ENCODE data around the gene ARHGEF28. TPM values are rescaled to one million over a fixed set of nuclear protein-coding genes. Genes with fewer than 3 reads are reported as not detected.

The ARHGEF28 gene
- total RNA-seq, 4 donors from 2014 or later = 16.9 to 29.7 (median 25.7) TPM

- WGBS, 2 donors (ENCODE audit: low coverage in 1 of 2) = 45 to 51% methylated on average over 5 of the region's 5 CpGs
- H3K36me3 ChIP-seq = no peaks in the 10 kb centered on the region
- ATAC-seq = no peak
These were observed 343.4 kb downstream of the ARHGEF28 start for GRCh38 chr5:73969195-73970036.

GRCh38 chr5:73971326-73971725 is 345.3 kb downstream of the ARHGEF28 start:
- Histone ChIP-seq H3K4me1 (no peaks in the 10 kb centered on the region), H3K4me3 (no peak overlapping the region), H3K9me3 (peaks cover 0 to 5% (median 0%) of the 10 kb centered on the region in 3 donors), H3K27ac (no peak overlapping the region), H3K27me3 (peaks cover 3% of the 10 kb centered on the region), H3K36me3 (no peaks in the 10 kb centered on the region)
- no peak for ATAC-seq
- TF ChIP-seq POLR2A (IDR thresholded peaks at IDR 0.05) (no peak), CTCF (IDR thresholded peaks at IDR 0.05) (no peak), POLR2AphosphoS5 (IDR thresholded peaks at IDR 0.05) (no peak), EP300 (IDR thresholded peaks at IDR 0.05) (no peak)
- 93% methylated on average over 4 of the region's 4 CpGs for WGBS, 2 donors (ENCODE audit: low coverage in 1 of 2)

More at GRCh38 chr5:73969195-73970036, 343.4 kb downstream of the ARHGEF28 start:
- TF ChIP-seq CTCF (IDR thresholded peaks at IDR 0.05) (no peak), EP300 (IDR thresholded peaks at IDR 0.05) (no peak), POLR2A (IDR thresholded peaks at IDR 0.05) (no peak), POLR2AphosphoS5 (IDR thresholded peaks at IDR 0.05) (no peak)
- Histone ChIP-seq H3K27ac (no peak overlapping the region), H3K27me3 (peaks cover 3% of the 10 kb centered on the region), H3K4me3 (no peak overlapping the region), H3K9me3 (peaks cover 0 to 5% (median 0%) of the 10 kb centered on the region in 3 donors), H3K4me1 (no peaks in the 10 kb centered on the region)

- Histone ChIP-seq H3K4me3 (no peak overlapping the region), H3K9me3 (peaks cover 0 to 5% (median 0%) of the 10 kb centered on the region in 3 donors), H3K27ac (no peak overlapping the region), H3K4me1 (no peaks in the 10 kb centered on the region), H3K36me3 (no peaks in the 10 kb centered on the region), H3K27me3 (no peaks in the 10 kb centered on the region)
- no peak for ATAC-seq
- TF ChIP-seq CTCF (IDR thresholded peaks at IDR 0.05) (no peak), EP300 (IDR thresholded peaks at IDR 0.05) (no peak), POLR2A (IDR thresholded peaks at IDR 0.05) (no peak), POLR2AphosphoS5 (IDR thresholded peaks at IDR 0.05) (no peak)
- WGBS, 2 donors (ENCODE audit: low coverage in 1 of 2) = 86 to 92% methylated on average over 3 of the region's 3 CpGs
These were observed 347.1 kb downstream of the ARHGEF28 start for GRCh38 chr5:73973135-73973534.

- H3K9me3 ChIP-seq = peaks cover 0 to 5% (median 0%) of the 10 kb centered on the region in 3 donors
- no peak overlapping the region for H3K27ac ChIP-seq
- no peaks in the 10 kb centered on the region for H3K27me3 ChIP-seq
- H3K36me3 ChIP-seq = no peaks in the 10 kb centered on the region
- ATAC-seq = no peak
- 52 to 68% methylated on average over 3 to 4 of the region's 4 CpGs for WGBS, 2 donors (ENCODE audit: low coverage in 1 of 2)
- no peaks in the 10 kb centered on the region for H3K4me1 ChIP-seq
- no peak for TF ChIP-seq EP300 (IDR thresholded peaks at IDR 0.05)
- no peak for TF ChIP-seq CTCF (IDR thresholded peaks at IDR 0.05)
- TF ChIP-seq POLR2AphosphoS5 (IDR thresholded peaks at IDR 0.05) = no peak
- TF ChIP-seq POLR2A (IDR thresholded peaks at IDR 0.05) = no peak
- H3K4me3 ChIP-seq = no peak overlapping the region
These were observed 348.9 kb downstream of the ARHGEF28 start for GRCh38 chr5:73974871-73975360.

- TF ChIP-seq POLR2AphosphoS5 (IDR thresholded peaks at IDR 0.05) (no peak), CTCF (IDR thresholded peaks at IDR 0.05) (no peak), EP300 (IDR thresholded peaks at IDR 0.05) (no peak), POLR2A (IDR thresholded peaks at IDR 0.05) (no peak)
- H3K27me3 ChIP-seq = no peaks in the 10 kb centered on the region
- no peaks in the 10 kb centered on the region for H3K4me1 ChIP-seq
- no peak overlapping the region for H3K4me3 ChIP-seq
- peaks cover 0 to 5% (median 0%) of the 10 kb centered on the region in 3 donors for H3K9me3 ChIP-seq
- no peaks in the 10 kb centered on the region for H3K36me3 ChIP-seq
- 73 to 82% methylated on average over 4 of the region's 4 CpGs for WGBS, 2 donors (ENCODE audit: low coverage in 1 of 2)
- no peak overlapping the region for H3K27ac ChIP-seq
- no peak for ATAC-seq
These were observed 349.8 kb downstream of the ARHGEF28 start for GRCh38 chr5:73975845-73976244.
